Rectal smooth muscle tissue (tissue), 1 donor: Measurements from ENCODE around the gene ZNF470.

Source experiments
- H3K27ac ChIP-seq: one replicate; pipeline ENCODE4 v1.7.0; 2013; ENCODE audit warnings: low read depth, low read length, inconsistent platforms
- H3K27me3 ChIP-seq: one replicate; pipeline ENCODE4 v1.7.0; 2013; ENCODE audit warnings: low read length; ENCODE audit not compliant: control insufficient read depth, insufficient read depth
- H3K36me3 ChIP-seq: one replicate; pipeline ENCODE4 v1.7.0; 2013; ENCODE audit warnings: low read length; ENCODE audit not compliant: control insufficient read depth, insufficient read depth
- H3K4me1 ChIP-seq: one replicate; pipeline ENCODE4 v1.7.0; 2013; ENCODE audit warnings: low read length; ENCODE audit not compliant: control insufficient read depth, insufficient read depth
- H3K4me3 ChIP-seq: one replicate; pipeline ENCODE4 v1.7.0; 2013; ENCODE audit warnings: low read length
- H3K9ac ChIP-seq: one replicate; pipeline ENCODE4 v1.7.0; 2013; ENCODE audit warnings: low read length

Gene ZNF470

GRCh38 chr19:56617531-56617930, 50.3 kb downstream of the ZNF470 start:
- Histone ChIP-seq H3K27ac (no peak overlapping the region), H3K4me3 (no peak overlapping the region), H3K9ac (no peak overlapping the region), H3K4me1 (no peaks in the 10 kb centered on the region), H3K27me3 (no peaks in the 10 kb centered on the region), H3K36me3 (peaks cover 23% of the 10 kb centered on the region)

GRCh38 chr19:56619121-56619520, 51.9 kb downstream of the ZNF470 start:
- Histone ChIP-seq H3K36me3 (peaks cover 26% of the 10 kb centered on the region), H3K4me3 (no peak overlapping the region), H3K27me3 (no peaks in the 10 kb centered on the region), H3K9ac (no peak overlapping the region), H3K27ac (no peak overlapping the region), H3K4me1 (no peaks in the 10 kb centered on the region)

DNA sequence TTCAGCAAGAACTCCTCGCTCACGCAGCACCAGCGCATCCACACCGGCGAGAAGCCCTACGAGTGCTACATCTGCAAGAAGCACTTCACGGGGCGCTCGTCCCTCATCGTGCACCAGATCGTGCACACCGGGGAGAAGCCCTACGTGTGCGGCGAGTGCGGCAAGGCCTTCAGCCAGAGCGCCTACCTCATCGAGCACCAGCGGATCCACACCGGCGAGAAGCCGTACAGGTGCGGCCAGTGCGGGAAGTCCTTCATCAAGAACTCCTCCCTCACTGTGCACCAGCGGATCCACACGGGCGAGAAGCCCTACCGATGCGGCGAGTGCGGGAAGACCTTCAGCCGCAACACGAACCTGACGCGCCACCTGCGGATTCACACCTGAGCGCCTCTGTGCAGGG, 55.1 kb downstream of the ZNF470 start:
- Histone ChIP-seq H3K36me3 (peaks cover 31% of the 10 kb centered on the region), H3K27me3 (no peaks in the 10 kb centered on the region)

GRCh38 chr19:56623006-56623405, 55.7 kb downstream of the ZNF470 start:
- no peak overlapping the region for H3K27ac ChIP-seq
- no peak overlapping the region for H3K4me3 ChIP-seq
- no peak overlapping the region for H3K9ac ChIP-seq
- peaks cover 27% of the 10 kb centered on the region for H3K36me3 ChIP-seq
- no peaks in the 10 kb centered on the region for H3K27me3 ChIP-seq
- no peaks in the 10 kb centered on the region for H3K4me1 ChIP-seq

More for the DNA sequence above, 55.1 kb downstream of the ZNF470 start:
- no peaks in the 10 kb centered on the region for H3K4me1 ChIP-seq
- no peak overlapping the region for H3K27ac ChIP-seq
- H3K4me3 ChIP-seq = no peak overlapping the region
- no peak overlapping the region for H3K9ac ChIP-seq

DNA sequence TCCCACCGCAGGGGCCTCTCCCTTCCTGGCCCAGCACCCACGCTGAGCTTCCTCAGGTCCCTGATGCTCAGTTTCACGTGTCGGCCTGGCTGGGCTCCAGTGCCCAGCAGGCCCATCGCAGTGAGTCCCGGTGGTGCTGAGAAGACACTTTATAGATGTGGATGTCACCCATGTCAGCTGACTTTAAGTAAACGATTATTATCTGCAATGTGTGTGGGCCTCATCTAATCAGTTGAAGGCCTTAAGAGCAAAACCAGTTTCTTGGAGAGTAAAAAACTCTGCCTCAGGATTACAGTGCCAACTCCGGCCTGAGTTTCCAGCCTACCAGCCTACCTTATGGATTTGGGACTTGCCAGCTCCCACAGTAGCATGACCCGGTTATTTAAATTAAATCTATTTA, 58.4 kb downstream of the ZNF470 start:
- no peaks in the 10 kb centered on the region for H3K27me3 ChIP-seq
- no peaks in the 10 kb centered on the region for H3K4me1 ChIP-seq
- H3K9ac ChIP-seq = no peak overlapping the region
- peaks cover 25% of the 10 kb centered on the region for H3K36me3 ChIP-seq
- no peak overlapping the region for H3K27ac ChIP-seq
- no peak overlapping the region for H3K4me3 ChIP-seq

DNA sequence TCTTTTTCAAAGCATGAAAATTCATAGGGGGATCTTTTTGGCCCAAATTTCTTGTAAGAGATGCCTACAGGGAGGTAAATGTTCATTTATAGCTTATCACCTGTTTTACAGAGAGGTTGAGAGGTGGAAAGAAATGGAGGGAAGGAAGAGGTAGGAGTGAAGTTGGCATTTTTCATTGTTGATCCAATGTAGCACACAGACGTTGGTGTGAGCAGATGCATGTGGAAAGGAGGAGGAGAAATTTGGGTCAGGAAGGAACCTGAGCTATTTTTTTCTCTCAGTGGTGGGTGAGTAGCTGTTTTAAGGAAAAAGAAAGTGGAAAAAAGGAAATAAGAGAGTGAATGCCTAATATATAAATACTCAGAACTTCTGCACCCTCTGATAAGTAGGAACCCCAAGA, 65.8 kb downstream of the ZNF470 start:
- no peak overlapping the region for H3K4me3 ChIP-seq
- H3K9ac ChIP-seq = no peak overlapping the region
- no peaks in the 10 kb centered on the region for H3K27me3 ChIP-seq
- H3K4me1 ChIP-seq = no peaks in the 10 kb centered on the region
- H3K36me3 ChIP-seq = no peaks in the 10 kb centered on the region
- no peak overlapping the region for H3K27ac ChIP-seq

DNA sequence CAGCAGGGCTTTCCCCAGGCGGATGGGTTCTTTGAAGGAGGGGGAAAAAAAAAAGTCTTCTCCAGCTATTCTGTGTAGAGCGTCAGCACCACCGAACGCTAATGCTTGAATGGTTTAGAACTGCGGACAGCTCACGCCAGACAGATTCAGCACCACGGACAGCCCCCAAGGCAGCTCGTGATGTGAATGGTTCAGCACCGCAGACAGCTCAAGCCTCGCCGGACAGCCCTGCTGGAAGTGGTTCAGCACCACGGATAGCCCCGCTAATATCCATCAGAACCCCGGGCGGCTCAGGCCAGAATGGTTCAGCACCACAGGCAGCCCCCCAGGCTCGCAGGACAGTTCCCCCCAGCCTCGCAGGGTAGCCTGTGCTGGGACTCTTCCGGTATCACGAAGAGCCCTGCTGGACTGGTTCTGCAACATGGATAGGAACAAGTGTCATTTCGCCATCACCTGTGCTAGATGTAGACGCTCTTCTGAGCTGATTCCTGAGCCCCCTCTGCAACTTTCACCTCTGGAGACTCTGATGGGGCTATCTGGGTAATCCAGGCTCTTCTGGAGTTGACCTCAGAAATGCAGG, 70.8 kb downstream of the ZNF470 start:
- Histone ChIP-seq H3K4me1 (no peaks in the 10 kb centered on the region), H3K4me3 (no peak overlapping the region), H3K9ac (no peak overlapping the region), H3K36me3 (no peaks in the 10 kb centered on the region), H3K27ac (no peak overlapping the region), H3K27me3 (no peaks in the 10 kb centered on the region)
